Kidney capillary endothelial cell (primary cell): Measurements from ENCODE around the gene EEF1A1.

Experiments used
- DNase-seq: peaks from one replicate; pipeline ENCODE4 v3.0.0-alpha.2; 2018; ENCODE audit warnings: low spot score

Gene EEF1A1

DNA sequence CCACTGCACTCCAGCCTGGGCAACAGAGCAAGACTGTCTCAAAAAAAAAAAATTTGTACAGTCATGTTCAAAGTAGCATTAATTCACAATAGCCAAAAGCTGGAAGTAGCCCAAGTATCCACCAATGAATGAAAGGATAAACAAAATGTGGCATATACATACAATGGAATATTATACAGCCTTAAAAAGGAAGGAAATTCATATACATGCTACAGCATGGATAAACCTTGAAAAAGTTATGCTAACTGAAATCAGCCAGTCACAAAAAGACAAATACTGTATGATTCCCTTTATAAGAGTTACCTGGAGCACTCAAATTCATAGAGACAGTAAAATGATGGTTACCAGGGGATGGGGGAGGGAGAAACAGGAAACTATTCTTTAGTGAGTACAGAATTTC lies 15.7 kb downstream of the EEF1A1 start:
- DNase-seq = no peak

- DNase-seq = no peak
Observed at GRCh38 chr6:73504160-73504559, 16.7 kb downstream of the EEF1A1 start.

GRCh38 chr6:73503027-73503772 lies 17.6 kb downstream of the EEF1A1 start:
- DNase-seq = no peak

- DNase-seq = no peak
Observed at GRCh38 chr6:73497915-73498314, 22.9 kb downstream of the EEF1A1 start.

DNA sequence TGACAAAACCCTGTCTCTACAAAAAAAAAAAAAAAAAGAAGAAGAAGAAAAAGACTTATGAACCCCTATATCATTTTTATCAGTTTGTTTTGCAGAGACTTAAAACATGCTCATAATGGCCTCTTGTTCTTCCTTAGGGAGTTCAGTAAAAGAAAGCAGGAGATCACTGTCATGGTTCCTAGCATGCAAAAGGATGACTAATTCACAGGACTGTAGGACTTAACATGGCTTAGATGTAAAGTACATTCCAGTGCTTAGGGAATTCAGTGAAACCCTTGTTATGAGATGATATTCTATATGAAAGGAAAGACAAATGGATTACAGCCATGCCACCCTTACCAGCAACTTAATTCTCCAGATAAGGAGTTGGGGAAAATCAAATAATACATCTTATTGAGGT lies 29.5 kb downstream of the EEF1A1 start:
- DNase-seq = no peak

DNA sequence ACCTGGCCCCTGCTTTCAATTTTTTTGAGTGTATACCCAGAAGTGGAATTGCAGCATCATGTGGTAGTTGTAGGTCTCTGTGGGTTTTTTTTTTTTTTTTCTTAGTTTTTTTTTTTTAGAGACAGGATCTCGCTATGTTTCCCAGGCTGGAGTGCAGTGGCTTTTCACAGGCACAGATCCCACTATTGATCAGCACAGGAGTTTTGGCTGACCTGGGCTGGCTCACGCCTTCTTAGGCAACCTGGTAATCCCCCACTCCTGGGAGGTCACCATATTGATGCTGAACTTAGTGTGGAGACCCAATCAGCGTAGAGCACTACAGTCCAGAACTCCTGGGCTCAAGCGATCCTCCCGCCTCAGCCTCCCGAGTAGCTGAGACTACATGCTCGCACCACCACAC lies 33.4 kb downstream of the EEF1A1 start:
- DNase-seq = no peak

- no peak for DNase-seq
Observed at GRCh38 chr6:73484438-73484837, 36.4 kb downstream of the EEF1A1 start.

- no peak for DNase-seq
Observed at GRCh38 chr6:73481969-73482368, 38.9 kb downstream of the EEF1A1 start.

DNA sequence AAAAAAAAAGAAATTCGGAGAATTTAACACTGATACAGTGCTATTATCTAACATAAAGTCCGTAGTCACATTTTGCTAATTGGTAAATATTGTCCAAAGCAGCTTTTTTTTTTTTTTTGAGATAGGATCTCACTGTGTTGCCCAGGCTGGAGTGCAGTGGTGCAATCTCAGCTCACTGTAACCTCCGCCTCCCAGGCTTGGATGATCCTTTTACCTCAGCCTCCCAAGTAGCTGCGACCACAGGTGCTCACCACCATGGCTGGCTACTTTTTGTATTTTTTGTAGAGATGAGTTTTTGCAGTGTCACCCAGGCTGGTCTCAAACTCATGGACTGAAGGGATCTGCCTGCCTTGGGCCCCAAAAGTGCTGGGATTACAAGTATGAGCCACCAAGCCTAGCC lies 43.4 kb downstream of the EEF1A1 start:
- DNase-seq = no peak

DNA sequence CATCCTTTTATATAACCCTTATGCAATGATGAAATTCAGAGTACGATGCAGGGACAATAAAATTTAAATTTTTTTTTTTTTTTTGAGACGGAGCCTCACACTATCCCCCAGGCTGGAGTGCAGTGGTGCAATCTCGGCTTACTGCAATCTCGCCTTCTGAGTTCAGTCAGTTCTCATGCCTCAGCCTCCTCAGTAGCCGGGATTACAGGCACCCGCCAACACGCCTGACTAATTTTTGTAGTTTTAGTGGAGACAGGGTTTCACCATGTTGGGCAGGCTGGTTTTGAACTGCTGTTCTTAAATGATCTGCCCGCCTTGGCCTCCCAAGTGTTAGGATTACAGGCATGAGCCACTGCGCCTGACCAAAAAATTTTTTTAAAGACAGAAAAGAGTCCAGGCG lies 44.1 kb downstream of the EEF1A1 start:
- DNase-seq = no peak

- no peak for DNase-seq
Observed at GRCh38 chr6:73471686-73472290, 49.0 kb downstream of the EEF1A1 start.
